Adipose tissue (tissue), 3 donors: ENCODE results near the gene ADRM1. TPM values are rescaled to one million over a fixed set of nuclear protein-coding genes. Genes with fewer than 3 reads are reported as not detected.

Experiments
- H3K27ac ChIP-seq: one replicate; pipeline ENCODE4 v1.5.1; 2013; ENCODE audit warnings: low read depth, low read length
- WGBS, 3 donors: extraction: QIAGEN DNeasy Blood & Tissue Kit; methylation state at CpG; one replicate each; pipeline ENCODE4 v1.1.7; 2013; 5-methylcytosine and 5-hydroxymethylcytosine counted together
- polyA plus RNA-seq, 3 donors: library from polyadenylated mRNA; stranded (reverse); fragments of 200-250 nt; gene quantifications; one replicate each; pipeline ENCODE4 v1.2.3, GENCODE V29; 2013
- donor health status: healthy with polysubstance abuse.
- donor health status: Bipolar disorder and iron deficiency.
- donor health status: healthy.

The ADRM1 gene
- polyA plus RNA-seq, 3 donors, result 73.2 to 131 (median 81.4) TPM

DNA sequence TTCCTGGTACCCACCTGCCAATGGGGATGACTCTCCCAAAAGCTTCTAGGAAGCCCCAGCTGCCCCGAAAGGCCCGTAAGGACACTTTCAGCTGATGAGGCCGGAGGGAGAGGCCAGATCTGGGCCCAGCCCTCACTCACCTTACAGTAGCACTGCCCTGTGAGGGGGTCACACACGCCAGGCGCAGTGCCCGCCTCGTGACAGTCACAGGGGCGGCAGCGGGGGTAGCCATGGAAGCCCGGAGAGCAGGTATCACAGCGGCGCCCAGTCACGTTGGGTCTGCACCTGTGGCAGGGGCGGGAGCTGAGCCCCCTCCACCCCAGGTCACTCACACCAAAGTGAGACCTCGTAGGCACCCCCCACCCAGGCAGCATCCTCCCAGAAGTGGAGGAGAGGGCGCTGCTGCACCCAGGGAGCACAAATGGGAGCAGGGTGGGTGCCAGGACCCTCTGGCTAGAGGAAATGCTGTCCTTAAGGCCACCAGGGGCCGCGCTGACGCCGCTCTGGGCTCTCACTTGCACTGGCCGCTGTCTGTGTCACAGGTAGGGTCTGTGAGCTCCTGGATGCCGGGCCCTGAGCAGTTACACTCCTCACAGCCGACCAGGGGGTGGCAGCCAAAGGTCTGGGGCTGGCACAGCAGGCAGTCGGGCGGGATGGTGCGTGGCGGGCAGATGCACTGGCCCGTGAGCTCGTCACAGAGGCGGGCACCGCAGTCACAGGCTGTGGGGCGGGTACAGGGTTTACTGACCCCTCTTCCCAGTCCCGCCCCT, 25.1 kb downstream of the ADRM1 start:
- no peak overlapping the region for H3K27ac ChIP-seq
- WGBS, 3 donors, result 88 to 91% (median 91%) methylated on average over 32 to 33 of the region's 33 CpGs

DNA sequence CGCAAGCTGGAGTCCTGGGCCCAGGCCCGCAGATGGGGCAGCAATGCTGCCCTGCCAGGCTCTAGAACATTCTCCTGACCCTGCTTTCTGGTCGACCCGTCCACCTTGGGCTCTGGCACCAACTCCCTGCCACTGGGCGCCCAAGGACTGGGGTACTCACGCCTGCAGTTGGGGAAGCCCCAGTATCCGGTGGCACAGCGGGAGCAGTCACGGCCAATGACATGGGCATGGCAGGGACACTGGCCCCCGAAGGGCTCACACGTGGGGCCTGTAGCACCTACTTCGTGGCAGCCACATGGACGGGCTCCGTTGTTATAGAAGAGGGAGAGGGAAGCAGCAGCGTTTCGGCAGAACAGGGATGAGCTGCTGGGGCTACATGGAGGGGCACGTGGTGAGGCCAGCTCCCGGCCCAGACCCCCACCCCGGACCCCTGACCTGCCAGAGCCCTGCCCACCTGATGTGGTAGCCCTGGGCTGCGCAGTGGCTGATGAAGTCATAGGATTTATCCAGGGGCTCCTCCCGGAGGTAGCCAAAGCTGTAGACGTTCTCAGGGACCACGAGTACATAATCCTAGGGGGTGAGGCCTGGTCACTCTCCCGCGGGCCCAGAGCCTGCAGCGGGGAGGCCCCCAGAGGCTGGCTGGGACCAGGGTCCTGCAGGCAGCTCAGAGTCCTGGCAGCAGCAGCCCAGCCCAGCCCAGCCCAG, 26.0 kb downstream of the ADRM1 start:
- no peak overlapping the region for H3K27ac ChIP-seq
- 90 to 93% (median 92%) methylated on average over 26 of the region's 26 CpGs for WGBS, 3 donors

GRCh38 chr20:62329389-62330377, 26.9 kb downstream of the ADRM1 start:
- H3K27ac ChIP-seq, result no peak overlapping the region
- 94 to 96% (median 94%) methylated on average over 36 to 37 of the region's 37 CpGs for WGBS, 3 donors

GRCh38 chr20:62330576-62331317, 27.9 kb downstream of the ADRM1 start:
- no peak overlapping the region for H3K27ac ChIP-seq
- WGBS, 3 donors, result 90 to 95% (median 93%) methylated on average over 36 to 46 of the region's 46 CpGs

GRCh38 chr20:62331347-62331746, 28.6 kb downstream of the ADRM1 start:
- H3K27ac ChIP-seq, result no peak overlapping the region
- 92 to 96% (median 93%) methylated on average over 19 of the region's 19 CpGs for WGBS, 3 donors

DNA sequence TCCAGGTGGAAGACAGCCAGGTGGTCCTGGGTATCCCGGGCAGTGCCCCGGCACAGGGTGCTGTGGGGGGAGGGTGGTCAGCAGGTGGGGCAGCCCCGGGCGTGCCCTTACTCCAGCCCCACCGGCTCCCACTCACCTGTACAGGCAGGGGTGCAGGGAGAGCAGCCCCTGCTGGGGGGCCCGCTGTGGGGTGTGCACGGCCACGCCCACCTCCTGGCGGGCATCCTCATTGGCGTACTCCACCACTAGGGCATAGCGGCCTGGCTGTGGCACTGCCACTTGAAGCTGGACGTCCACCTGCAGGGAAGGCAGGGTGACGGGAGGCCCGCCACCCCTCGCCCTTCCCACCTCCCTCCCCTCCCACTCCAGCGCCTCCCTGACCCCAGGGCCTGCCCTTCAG, 29.6 kb downstream of the ADRM1 start:
- H3K27ac ChIP-seq, result no peak overlapping the region
- WGBS, 3 donors, result 85 to 88% (median 85%) methylated on average over 16 of the region's 16 CpGs

GRCh38 chr20:62332989-62333819, 30.4 kb downstream of the ADRM1 start:
- WGBS, 3 donors, result 92 to 94% (median 93%) methylated on average over 22 to 34 of the region's 34 CpGs
- no peak overlapping the region for H3K27ac ChIP-seq

GRCh38 chr20:62333820-62334595, 31.2 kb downstream of the ADRM1 start:
- 86 to 94% (median 88%) methylated on average over 33 to 37 of the region's 37 CpGs for WGBS, 3 donors

GRCh38 chr20:62334881-62335280, 32.1 kb downstream of the ADRM1 start:
- no peak overlapping the region for H3K27ac ChIP-seq
- WGBS, 3 donors, result 85 to 93% (median 90%) methylated on average over 11 to 13 of the region's 13 CpGs

More at GRCh38 chr20:62333820-62334595, 31.2 kb downstream of the ADRM1 start:
- H3K27ac ChIP-seq, result no peak overlapping the region

- 91 to 94% (median 93%) methylated on average over 6 of the region's 6 CpGs for WGBS, 3 donors
Observed at GRCh38 chr20:62335532-62335931, 32.7 kb downstream of the ADRM1 start.

DNA sequence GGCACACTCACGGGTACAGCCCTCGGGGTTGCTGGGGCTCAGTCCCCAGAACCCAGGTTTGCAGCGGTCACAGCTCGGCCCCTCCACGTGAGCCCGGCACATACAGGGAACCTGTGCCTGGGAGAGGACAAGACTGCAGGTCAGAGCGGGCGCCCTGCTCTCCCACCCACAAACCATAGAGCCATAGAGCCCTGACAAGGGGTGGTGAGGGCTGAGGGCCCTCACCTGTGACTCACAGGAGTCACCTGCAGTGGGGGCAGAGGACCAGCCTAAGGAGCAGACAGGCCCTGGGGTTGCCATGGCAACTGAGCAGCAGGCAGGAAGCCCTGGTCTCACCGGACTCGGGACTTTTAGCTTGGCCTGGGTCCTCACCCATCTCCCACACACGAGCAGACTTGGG, 33.5 kb downstream of the ADRM1 start:
- no peak overlapping the region for H3K27ac ChIP-seq
- WGBS, 3 donors, result 84 to 87% (median 84%) methylated on average over 11 of the region's 11 CpGs

More at GRCh38 chr20:62335532-62335931, 32.7 kb downstream of the ADRM1 start:
- no peak overlapping the region for H3K27ac ChIP-seq

DNA sequence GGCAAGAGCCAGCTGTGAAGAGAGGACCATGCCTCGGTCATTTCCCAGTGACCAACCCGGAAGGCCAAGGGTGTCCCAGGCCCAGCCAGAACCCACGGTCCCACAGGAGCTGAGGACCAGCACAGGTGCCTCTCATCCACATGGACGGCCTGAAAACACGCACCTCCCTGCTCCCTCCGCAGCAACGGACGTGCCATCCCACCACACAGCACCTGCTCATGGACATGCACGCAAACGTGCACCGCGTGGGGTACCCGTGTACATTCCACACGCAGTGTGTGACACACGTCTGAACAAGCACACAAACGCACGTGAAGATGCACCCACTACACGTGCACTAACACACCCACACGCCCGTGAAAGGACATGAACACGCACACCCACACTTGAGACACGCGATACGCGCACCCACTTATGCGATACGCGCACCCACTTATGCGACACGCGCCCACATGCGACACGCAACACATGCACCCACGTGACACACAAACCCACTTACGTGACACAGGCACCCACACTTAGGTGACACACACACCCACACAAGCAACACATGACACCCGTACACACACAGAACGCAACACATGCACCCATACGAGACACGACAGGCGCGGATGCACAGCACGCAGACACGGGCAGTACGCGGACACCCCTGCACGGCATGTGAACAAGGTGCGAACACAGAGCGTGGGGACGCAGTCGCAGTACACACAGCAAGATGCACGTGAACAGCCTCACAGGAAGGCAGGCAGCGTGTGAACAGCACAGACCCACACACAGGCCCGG, 34.2 kb downstream of the ADRM1 start:
- 93 to 95% (median 93%) methylated on average over 50 to 53 of the region's 53 CpGs for WGBS, 3 donors
- no peak overlapping the region for H3K27ac ChIP-seq

DNA sequence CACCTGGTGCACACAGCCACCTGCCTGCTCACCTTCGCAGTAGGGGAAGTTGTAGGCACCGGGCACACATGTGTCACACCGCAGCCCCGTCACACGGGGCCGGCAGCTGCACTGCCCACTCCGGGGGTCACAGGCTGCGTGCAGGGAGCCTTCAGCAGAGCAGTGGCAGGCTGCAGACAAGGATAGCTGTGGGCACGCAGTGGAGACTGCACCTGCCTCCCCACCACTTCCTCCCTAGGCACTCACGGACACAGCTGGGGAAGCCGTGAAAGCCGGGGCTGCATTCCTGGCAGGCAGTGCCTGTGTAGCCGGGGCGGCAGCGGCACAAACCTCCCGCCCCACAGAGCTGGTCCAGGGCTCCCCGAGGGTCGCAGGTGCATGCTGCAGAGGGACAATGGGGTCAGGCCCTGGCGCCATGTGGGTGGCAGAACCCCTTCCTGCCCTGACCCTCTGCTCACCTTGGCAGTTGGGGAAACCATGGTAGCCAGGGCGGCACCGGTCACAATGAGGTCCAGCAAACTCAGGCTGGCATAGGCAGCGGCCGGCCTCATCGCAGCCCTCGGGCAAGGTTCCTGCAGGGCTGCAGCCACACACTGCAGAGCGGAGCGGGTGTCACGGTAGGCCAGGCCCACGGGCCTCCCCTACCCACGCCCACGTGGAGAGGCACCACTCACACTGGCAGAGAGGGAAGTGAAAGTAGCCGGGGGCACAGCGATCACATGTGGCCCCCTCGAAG, 34.9 kb downstream of the ADRM1 start:
- H3K27ac ChIP-seq, result no peak overlapping the region
- WGBS, 3 donors, result 84 to 92% (median 85%) methylated on average over 34 of the region's 34 CpGs

DNA sequence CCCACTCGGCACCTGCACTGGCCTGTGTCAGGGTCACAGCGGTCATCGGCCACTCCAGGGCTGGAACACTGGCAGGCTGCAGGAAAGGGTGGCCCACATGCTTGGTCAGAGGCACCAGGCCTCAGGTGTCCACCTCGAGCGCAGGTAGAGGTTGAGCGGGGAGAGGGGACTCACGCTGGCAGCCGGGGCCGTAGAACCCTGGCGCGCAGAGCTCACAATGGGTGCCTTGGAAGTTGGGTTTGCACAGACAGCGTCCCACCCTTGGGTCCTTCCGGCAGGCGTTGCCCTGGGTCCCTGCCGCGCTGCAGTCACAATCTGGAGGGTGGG, 35.5 kb downstream of the ADRM1 start:
- 91 to 97% (median 95%) methylated on average over 16 of the region's 16 CpGs for WGBS, 3 donors

GRCh38 chr20:62339647-62340062, 36.9 kb downstream of the ADRM1 start:
- no peak overlapping the region for H3K27ac ChIP-seq
- WGBS, 3 donors, result 59 to 85% (median 63%) methylated on average over 14 of the region's 14 CpGs

More for the DNA sequence above, 35.5 kb downstream of the ADRM1 start:
- H3K27ac ChIP-seq, result no peak overlapping the region
